Stimulated activated CD8-positive, alpha-beta memory T cell treated with anti-CD3 and anti-CD28 coated beads, Interleukin-15, amount 100 ng/mL, for 48 hours (primary cell): ENCODE results near the gene FICD.
A peak's percentile ranks its signal among the peaks of the same experiment; 100 is the strongest.

Source experiments
- DNase-seq, 2 donors: peaks; one replicate each; pipeline ENCODE4 v3.0.0-alpha.2; 2020; ENCODE audit warnings: low read depth in 2 of 2

The FICD gene

DNA sequence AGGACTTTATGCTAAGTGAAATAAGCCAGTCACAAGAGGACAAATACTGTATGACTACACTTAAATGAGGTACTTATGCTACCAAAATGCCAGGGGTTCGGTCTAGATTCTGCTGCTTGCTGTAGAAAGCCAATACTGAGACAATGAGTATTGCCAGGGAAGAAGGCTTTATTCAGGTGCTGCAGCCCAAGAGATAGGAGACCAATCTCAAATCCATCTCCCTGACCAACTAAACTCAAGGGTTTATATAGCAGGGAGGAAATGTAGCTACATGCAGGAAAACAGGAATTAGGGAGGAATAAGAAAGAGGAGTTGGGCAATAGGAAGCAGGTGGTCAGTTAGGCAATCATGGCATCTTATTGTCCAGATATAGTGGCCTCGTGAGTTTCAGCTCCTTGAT, 12.2 kb upstream of the FICD start:
- DNase-seq = no peak

DNA sequence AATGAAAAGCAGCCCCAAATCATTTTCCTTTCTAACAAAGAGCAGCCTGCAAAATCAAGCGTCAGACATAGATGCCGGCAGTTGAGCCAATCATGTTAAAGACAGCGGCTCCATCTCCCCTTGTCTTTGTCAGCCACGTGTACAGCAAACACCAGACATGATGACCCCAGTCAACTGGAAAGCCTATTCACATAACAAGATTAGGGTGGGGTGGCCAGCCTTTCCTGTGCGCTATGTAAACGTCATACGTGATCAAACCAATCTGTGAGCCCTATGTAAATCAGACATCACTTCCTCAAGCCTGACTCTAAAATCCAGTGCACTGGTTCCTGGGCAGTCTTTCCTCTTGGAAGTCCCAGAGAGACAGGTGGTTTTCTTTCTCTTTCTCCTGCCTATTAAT, 9.9 kb upstream of the FICD start:
- no peak for DNase-seq

DNA sequence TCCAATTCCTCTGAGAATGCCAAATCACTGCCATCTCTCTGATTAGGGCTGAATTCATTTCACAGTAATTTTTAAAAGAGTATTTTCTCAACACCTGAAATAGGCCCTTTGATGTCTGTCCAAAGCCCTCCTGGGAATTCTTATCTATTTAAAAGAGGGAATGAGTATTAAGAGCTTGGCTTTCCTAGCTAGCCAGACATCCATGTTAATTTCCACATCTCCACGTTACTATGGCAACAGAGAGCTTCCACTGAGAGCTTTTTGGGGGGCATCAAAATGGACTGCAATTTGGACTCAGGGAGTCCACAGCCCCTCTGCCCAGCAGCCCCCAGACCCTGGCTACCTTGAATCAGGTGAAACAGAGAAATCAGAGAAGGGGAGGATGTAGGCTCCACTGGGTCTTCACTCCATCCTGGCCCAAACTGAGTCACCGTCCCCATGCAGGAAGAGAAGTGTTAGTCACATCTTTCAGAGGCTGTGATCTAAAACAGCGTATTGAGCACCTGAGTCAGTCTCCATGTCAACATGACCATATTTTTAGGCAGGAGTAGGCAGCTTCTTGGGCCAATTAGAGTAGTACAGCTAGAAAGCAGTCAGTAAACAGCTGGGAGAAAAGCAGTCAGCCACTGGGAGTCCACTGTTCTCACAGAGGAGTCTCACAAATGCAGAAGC, 7.0 kb upstream of the FICD start:
- no peak for DNase-seq

DNA sequence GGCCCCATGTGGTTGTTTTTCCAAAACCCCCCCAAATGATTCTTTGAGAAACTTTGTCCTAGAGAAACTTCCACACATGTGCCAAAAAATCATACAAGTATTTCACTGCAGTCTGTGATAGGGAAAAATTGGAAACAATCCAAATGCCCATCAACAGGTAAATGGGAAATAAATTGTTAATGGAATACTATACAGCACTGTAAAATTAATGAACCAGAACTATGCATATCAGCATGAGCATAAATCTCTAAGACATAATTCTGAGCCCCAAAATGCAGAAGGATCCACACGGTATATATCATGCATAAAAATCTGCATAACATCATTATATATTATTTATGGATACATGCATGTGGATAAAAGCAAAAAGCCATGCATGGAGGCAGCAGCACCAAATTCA, 5.3 kb upstream of the FICD start:
- DNase-seq = no peak

DNA sequence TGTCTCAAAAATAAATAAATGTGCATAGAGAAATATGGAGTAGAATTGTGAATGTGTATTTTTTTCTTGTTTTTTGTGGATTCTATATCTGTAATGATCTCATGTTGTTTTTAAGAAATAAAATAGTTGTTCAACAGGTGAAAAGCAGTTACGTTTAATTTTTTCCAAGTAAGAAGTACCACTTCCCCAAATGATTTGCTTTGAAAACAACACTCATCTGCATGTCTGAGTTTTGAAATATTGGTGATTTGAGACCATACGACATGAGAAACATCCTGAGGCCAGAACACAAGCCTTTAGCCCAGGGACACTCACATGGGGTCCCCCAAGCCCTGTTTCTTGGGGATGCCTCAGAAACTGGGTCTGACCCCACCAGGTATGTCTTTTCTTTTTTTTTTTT, 4.2 kb upstream of the FICD start:
- no peak for DNase-seq

DNA sequence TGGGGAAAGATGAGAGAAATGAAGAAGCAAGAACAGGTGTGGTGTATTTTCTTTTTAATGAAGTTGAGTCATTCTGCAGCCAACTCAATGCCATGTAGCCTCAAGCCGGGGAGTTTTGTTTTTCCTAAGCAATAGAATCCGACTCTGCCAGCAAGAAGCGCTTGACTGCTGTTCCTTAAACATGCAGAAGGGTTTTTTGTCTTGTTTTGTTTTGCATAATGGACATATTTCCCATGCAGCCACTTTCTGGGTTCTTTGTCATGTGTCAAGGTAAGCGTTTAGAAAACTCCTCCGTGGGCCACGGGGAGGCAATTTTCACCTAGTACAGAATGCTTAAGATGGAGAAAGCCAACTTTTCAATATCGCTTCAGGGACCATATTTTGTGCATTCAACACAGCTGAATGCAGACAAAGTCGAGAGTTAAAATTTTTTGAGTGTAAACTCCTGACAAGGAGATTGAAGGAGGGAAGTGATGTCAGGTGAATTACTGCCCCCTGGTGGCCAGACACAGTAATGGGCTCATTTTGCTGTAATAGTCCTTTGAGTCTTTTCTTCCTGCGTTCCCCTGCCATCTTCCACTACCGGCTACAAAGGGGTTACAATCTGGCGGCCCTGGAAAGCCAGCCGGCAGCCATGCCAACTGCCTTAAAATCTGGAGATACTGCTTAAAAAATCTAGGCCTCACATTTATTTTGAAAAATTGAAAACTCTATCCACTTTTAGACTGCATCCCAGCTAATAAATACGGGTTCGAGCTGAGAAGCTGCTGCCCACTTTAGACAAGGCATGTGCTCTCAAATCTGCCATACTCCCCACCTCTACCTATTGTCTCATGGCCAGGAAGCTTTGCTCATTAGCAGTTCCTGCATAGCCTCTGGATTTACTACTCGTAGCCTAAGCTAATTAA, 3.2 kb upstream of the FICD start:
- peak; percentile 38 to 56 for DNase-seq

DNA sequence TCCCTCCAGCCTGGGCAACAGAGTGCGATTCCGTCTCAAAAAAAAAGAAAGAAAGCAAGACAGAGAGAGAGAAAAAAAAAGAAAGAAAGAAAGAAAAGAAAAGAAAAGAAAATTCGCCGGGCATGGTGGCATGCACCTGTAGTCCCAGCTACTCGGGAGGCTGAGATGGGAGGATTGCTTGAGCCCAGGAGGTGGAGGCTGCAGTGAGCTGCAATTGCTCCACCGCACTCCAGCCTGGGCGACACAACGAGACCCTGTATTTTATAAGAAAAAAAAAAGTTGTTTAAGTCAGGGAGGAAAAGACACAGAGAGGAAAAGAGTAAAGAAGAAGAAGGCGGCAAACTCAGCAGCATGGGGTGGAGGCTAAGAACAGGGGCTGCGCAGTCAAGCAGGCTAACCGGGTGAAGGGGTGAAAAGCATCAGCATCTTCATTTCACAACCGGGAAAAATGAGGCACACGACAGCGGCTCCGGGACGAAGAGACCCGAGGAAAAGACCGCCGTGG, 557 bp upstream of the FICD start:
- DNase-seq = no peak

DNA sequence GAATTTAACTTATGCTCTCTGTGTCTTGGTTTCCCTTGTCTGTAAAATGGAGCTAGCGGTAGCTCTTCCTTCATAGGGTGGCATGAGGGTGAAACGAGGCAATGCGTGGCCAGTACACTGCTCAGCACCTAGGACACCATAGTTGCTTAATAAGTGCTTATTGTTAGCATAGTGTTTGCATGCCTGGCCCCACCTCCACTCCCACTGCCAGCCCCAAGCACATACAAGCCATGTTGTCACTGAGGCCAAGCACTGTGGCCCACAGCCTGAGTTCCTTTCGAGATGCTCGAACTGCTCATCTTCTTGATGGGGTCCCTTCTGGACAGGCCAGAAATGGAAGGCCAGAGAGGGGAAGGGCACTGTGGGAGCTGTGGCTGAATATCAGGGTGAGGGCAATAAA, 839 bp downstream of the FICD start:
- no peak for DNase-seq

DNA sequence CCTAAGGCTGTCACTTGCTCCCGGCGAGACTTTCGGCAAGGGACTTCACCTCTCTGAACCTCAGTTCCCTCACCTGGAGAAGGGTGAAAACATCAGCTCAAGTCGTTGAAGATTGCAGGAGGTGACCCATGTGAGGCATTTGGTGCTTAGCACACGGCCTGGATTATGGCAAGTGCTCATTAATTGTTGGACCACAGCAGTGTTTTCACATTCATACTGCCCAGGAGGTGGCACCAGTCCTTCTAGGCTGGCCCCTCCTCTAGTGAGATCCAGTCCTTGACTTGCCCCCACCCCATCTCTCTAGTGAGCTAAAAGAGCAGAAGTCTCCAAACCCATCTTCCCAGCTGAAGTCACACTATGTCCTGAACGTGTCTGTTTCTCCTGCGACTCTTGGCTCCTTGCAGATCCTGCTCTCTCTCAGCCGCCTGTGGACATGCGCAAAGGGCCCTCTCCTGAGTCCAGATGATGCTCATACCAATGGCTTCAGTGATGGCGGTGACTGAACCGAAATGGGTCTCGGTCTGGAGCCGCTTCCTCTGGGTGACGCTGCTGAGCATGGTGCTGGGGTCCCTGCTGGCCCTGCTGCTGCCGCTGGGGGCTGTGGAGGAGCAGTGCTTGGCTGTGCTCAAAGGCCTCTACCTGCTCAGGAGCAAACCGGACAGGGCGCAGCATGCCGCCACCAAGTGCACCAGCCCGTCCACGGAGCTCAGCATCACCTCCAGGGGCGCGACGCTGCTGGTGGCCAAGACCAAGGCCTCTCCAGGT, 1.6 kb downstream of the FICD start:
- no peak for DNase-seq

DNA sequence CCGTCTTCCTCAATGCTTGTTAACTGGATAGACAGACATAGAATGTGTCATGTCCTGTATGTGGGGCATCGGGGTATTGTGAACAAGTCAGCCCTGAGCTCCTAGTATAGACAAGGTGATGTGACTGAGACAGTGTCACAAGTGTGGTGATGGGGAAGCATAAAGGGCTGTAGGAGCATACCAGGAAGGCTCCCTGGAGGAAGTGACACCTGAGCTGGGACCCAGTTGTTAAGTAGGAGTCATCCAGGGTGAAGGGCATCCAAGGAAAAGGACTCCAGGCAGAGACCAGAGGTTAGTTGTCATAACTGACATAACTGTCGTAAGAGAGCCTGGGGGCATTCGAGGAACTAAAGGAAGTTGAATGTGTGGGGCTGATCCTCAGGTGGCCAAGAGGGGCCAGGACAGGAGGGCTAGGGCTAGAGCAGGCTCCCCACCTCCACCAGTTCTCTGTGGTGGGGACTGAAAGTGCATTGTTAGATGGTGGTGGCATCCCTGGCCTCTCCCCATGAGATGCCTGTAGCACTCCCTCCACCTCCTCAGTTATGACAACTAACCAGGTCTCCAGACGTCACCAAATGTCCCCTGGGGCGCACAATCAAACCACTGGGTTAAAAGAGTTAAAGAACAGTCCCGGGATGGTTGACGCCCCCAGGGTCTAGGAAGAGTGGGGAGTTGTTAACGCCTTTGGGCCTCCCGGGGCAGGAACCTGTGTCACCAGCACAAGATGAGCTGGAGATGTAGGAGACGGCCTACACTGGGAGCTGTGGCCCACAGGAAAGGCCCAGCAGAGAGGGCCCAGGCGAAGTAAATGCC, 2.4 kb downstream of the FICD start:
- DNase-seq = no peak

DNA sequence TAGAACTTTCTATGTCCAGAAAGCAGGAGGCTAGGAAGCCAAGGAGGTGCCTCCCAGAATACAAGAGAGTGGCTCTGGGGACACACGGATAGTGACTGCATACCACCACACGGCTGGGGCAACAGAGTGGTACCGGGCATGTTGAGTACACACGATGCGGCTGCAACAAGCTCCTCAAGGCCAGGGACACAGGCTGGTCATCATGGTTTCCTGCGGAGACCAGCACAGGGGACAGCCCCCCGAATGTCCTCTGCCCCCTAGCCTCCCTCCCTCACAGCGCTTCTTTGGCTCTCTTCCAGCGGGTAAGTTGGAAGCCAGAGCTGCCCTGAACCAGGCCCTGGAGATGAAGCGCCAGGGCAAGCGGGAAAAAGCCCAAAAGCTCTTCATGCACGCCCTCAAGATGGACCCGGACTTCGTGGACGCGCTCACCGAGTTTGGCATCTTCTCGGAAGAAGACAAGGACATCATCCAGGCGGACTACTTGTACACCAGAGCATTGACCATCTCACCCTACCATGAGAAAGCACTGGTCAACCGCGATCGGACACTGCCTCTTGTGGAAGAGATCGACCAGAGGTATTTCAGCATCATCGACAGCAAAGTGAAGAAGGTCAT, 3.1 kb downstream of the FICD start:
- DNase-seq = no peak

DNA sequence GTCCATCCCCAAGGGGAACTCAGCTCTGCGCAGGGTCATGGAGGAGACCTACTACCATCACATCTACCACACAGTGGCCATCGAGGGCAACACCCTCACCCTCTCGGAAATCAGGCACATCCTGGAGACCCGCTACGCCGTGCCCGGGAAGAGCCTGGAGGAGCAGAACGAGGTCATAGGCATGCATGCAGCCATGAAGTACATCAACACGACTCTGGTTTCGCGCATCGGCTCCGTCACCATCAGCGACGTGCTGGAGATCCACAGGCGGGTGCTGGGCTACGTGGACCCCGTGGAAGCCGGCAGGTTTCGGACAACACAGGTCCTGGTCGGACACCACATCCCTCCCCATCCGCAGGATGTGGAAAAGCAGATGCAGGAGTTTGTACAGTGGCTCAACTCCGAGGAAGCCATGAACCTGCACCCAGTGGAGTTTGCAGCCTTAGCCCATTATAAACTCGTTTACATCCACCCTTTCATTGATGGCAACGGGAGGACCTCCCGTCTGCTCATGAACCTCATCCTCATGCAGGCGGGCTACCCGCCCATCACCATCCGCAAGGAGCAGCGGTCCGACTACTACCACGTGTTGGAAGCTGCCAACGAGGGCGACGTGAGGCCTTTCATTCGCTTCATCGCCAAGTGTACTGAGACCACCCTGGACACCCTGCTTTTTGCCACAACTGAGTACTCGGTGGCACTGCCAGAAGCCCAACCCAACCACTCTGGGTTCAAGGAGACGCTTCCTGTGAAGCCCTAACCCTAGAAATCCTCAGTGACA, 3.8 kb downstream of the FICD start:
- no peak for DNase-seq

DNA sequence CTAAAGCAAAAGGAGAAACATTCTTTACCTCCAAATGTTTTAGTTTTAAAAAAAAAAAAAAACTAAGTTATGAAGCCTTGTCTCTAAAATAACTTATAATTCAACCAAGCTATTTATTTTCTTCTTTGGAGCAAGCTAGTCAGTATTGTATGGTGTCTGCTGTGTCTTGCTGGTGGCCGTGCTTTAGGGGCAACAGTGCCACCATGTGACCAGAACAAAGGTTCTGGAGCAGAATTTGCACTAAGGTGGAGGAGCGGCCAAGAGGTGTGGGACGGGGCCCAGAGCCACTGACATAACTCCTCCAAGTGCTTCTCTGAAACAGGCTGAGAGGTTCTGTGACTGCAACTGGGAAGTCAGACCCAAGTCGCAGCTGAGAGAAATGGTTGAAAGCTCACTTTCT, 4.5 kb downstream of the FICD start:
- no peak for DNase-seq

DNA sequence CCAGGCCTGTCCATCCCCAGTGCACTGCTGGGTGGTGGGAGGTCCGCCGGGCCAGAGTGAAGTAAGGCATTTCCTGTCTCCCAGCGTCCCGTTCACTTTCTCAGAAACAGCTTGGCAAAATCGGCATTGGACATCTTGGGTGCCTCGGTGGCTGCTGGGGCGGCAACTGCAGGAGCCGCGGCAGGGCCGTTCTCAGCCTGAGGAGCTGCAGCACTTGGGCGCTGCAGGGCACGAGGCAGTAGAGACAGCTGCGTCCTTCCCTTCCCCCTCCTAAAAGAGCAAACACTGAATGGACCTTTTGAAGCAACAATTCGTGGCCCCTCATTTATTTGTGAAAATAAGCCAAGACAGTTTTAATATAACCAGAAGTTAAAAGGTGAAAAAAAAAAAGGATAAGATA, 8.3 kb downstream of the FICD start:
- DNase-seq = no peak

DNA sequence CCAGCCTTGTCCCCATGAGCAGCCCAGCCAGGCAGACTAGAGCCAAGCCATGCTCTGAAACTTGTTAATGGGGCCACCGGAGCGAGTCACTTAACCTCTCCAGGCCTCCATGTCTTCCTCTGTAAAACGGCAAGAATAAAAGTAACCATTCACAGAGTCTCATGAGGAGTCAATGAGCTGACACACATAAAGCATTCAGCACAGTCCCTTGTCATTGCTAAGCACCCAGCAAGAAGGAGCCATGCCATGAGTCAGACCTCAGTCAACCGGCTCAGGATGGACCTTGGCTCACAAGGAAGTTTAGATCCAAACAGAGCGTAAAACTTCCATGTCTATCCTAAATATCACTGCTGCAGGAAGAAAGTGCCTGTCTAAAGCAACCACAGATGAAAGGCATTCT, 10.6 kb downstream of the FICD start:
- DNase-seq = no peak

DNA sequence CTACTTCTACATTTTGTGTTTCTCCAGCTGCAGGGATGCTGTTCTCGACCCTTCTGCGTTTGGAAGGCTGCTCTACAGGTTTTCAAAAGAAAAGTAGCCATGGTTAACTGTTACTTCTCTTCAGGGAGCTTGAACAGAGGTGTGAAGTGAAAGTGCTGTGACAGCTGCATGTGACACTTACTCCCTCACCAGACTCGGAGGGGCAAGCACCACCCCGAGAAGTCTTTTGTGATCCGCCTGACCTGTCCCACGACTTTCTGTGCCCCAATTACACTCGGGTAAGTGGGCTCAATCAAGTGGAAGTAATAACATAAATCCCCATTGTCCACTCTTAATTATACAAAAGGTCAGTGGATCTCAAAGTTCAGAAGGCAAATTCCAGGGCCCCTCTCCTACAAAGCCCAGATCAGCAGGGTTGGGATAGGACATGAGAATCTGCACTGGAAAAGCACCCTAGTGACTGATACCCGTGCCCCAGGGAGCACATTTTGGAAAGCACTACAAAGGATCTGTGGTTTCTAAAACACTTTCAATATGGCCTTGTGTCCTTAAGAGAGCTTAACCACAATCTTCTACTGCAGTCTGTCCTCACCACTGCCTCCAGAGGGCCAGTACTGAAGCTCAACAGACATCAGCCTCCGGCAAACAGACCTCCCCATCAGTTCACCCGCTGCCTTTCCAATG, 11.5 kb downstream of the FICD start:
- no peak for DNase-seq

DNA sequence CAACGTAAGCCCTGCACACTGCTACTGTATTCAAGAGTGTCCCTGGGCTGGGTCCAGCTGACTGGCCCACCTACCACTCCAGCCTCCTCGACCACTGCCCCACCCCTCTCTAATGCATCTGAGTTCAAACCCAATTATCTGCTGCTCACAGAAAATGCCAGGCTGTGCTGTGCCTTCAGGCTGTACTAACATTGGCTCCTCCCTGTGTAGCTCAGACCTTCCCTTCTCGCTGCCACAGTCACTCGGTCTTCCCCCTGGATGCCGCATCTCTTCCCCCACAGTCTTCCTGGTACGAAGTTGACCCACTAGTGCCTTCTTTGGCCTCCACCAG, 12.1 kb downstream of the FICD start:
- no peak for DNase-seq

DNA sequence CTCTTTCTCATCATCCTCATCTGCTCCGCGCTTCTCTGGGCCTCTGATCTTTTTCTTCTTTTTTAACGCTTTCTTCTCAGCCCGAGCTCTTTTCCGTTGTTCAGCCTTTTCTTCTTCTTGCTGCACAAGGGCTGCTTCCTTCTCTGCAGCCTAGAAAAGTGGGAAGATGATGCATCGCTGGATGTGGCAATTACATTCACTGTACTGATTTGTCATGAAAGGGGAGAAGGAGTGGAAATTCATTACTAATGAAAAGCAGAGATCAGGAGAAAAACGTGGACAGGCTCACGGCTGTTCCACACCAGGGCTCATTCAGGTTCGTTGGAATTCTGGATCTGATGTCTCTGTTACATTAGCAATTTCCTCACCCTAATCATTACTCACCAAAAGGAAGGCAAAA, 15.1 kb downstream of the FICD start:
- no peak for DNase-seq

DNA sequence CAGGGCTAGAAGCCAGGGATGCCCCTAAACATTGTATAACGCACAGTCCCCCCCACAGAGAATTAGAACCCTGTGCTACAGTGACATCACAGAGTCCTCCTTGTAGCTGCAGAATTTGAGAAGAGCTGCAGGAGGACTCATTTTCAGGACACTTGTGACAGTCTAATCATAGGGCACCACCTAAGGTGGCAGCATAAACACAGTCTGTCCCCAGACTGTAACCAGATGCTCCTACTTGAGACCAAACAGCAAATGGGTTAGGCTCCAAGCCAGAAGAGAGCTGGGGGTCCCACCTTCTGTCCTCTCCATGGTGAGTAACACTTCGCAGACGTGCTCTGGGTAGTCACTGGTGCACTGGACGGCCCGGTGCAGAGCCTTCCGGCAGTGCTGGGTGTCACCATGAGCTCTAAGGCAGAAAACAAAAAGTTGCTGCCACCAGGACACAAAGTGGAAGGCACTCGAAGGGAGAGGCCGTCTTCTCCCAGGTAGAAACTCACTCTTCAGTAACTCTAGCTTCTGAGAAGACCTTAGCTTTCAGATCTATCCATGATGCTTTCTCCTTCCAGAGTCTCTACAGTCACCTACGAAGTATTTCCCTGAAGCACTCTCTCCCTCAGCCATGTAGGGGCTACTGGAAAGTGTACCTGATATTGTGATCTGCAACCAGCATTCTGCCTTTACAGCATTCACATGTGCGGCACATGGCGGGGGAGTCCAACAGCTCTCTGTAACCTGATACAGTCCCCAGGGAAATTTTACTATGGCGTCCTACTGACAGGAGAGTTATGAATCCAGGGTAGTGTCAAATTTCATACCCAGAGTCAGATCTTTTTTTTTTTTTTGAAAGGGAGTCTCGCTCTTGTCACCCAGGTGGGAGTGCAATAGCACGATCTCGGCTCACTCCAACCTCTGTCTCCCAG, 17.1 kb downstream of the FICD start:
- DNase-seq = no peak
